Neural progenitor cell (in vitro differentiated cells): ENCODE measurements around the gene NELL2. TPM values are rescaled to one million over a fixed set of nuclear protein-coding genes. Genes with fewer than 3 reads are reported as not detected.
"Not testable (repeated sequence)": the region's sequence is repeated elsewhere in the genome, so short reads cannot be mapped to it uniquely, and the experiment has no call there.

Source experiments
- DNase-seq: peaks from one replicate; pipeline ENCODE4 v3.0.0-alpha.2; 2016; ENCODE audit warnings: low spot score
- H2AFZ ChIP-seq: fragments of 200-600 bp; sonication (generic); replicated peaks from 2 replicates; pipeline ENCODE4 v1.6.1; 2016; ENCODE audit warnings: antibody characterized with exemption
- H3F3A ChIP-seq: fragments of 200-600 bp; sonication (generic); 2 replicates; pipeline ENCODE4 v1.6.1; 2016; ENCODE audit warnings: antibody characterized with exemption, low read depth
- H3K27ac ChIP-seq: fragments of 200-600 bp; sonication (generic); 2 replicates; pipeline ENCODE4 v1.5.1; 2016; ENCODE audit warnings: mild to moderate bottlenecking
- H3K27me3 ChIP-seq: fragments of 200-600 bp; sonication (generic); 2 replicates; pipeline ENCODE4 v1.6.1; 2016; ENCODE audit warnings: mild to moderate bottlenecking, moderate library complexity
- H3K36me3 ChIP-seq: fragments of 200-600 bp; sonication (generic); 2 replicates; pipeline ENCODE4 v1.5.1; 2016
- H3K4me1 ChIP-seq: fragments of 200-600 bp; sonication (generic); 2 replicates; pipeline ENCODE4 v1.6.1; 2016; ENCODE audit warnings: mixed run types
- H3K4me2 ChIP-seq: fragments of 200-600 bp; sonication (generic); 2 replicates; pipeline ENCODE4 v1.6.1; 2016
- H3K4me3 ChIP-seq: fragments of 200-600 bp; sonication (generic); 2 replicates; pipeline ENCODE4 v1.5.1; 2016
- H3K79me2 ChIP-seq: fragments of 200-600 bp; sonication (generic); 2 replicates; pipeline ENCODE4 v1.6.1; 2016; ENCODE audit warnings: low read depth
- H3K9ac ChIP-seq: fragments of 200-600 bp; sonication (generic); 2 replicates; pipeline ENCODE4 v1.6.1; 2016
- H3K9me3 ChIP-seq: fragments of 200-600 bp; sonication (generic); 2 replicates; pipeline ENCODE4 v1.5.1; 2016; ENCODE audit warnings: low read depth
- H4K20me1 ChIP-seq: fragments of 200-600 bp; sonication (generic); 2 replicates; pipeline ENCODE4 v1.6.1; 2016; ENCODE audit warnings: low read depth
- H3K27ac Mint-ChIP-seq: 3 replicates; pipeline ENCODE4 v1.8.0; 2021; ENCODE audit warnings: mixed read lengths
- H3K27me3 Mint-ChIP-seq: 2 replicates; pipeline ENCODE4 v1.8.0; 2022; ENCODE audit warnings: low read depth, mild to moderate bottlenecking, inconsistent platforms, moderate library complexity, mixed read lengths; ENCODE audit not compliant: insufficient read depth
- H3K36me3 Mint-ChIP-seq: 3 replicates; pipeline ENCODE4 v1.8.0; 2021; ENCODE audit warnings: mixed read lengths
- H3K4me1 Mint-ChIP-seq: 3 replicates; pipeline ENCODE4 v1.8.0; 2021; ENCODE audit warnings: mixed read lengths
- H3K4me3 Mint-ChIP-seq: 3 replicates; pipeline ENCODE4 v1.8.0; 2021; ENCODE audit warnings: mild to moderate bottlenecking, moderate library complexity, mixed read lengths
- H3K9me3 Mint-ChIP-seq: 3 replicates; pipeline ENCODE4 v1.8.0; 2020; ENCODE audit warnings: mixed read lengths
- EZH2 ChIP-seq: fragments of 200-600 bp; sonication (generic); IDR thresholded peaks from 2 replicates; pipeline ENCODE4 v1.6.1; 2017; ENCODE audit warnings: antibody characterized with exemption, mild to moderate bottlenecking, moderate library complexity
- EZH2phosphoT487 ChIP-seq: fragments of 200-600 bp; sonication (generic); IDR thresholded peaks from 2 replicates; pipeline ENCODE4 v1.6.1; 2017; ENCODE audit warnings: antibody characterized with exemption
- total RNA-seq: library from RNA; depleted of rRNA; stranded (reverse); fragments of >200 nt; gene quantifications from 2 replicates; pipeline ENCODE4 v1.2.3, GENCODE V29; 2015; ENCODE audit warnings: low replicate concordance
- TF ChIP-seq, protein P1 (sequence below): fragments of 200-600 bp; sonication (generic); IDR thresholded peaks from 2 replicates; pipeline ENCODE4 v1.5.1; 2017; ENCODE audit warnings: antibody characterized with exemption, mild to moderate bottlenecking

NELL2 gene
- total RNA-seq, 1 donor from 2014 or later, result 398 TPM

DNA sequence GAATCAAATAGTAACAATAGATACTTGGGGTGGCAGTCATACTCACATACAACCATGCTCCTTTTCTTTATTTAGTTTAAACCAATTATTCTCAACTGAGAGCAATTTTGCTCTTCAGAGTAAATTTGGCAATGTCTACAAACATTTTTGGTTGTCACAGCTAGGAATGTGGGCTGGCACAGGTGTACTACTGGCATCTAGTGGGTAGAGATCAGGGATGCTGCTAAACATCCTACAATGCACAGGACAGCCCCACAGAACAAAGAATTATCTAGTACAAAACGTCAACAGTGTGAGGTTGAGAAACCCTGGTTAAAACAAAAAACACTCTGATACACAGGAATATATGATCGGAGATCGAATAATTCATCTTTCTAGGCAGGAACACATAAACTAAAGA is 186.5 kb downstream of the NELL2 start:
- TF ChIP-seq EZH2phosphoT487 (no peak), EZH2 (no peak)
- TF ChIP-seq, protein P1, sequence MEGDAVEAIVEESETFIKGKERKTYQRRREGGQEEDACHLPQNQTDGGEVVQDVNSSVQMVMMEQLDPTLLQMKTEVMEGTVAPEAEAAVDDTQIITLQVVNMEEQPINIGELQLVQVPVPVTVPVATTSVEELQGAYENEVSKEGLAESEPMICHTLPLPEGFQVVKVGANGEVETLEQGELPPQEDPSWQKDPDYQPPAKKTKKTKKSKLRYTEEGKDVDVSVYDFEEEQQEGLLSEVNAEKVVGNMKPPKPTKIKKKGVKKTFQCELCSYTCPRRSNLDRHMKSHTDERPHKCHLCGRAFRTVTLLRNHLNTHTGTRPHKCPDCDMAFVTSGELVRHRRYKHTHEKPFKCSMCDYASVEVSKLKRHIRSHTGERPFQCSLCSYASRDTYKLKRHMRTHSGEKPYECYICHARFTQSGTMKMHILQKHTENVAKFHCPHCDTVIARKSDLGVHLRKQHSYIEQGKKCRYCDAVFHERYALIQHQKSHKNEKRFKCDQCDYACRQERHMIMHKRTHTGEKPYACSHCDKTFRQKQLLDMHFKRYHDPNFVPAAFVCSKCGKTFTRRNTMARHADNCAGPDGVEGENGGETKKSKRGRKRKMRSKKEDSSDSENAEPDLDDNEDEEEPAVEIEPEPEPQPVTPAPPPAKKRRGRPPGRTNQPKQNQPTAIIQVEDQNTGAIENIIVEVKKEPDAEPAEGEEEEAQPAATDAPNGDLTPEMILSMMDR, result no peak
- no peak overlapping the region for H3K27ac ChIP-seq
- no peaks in the 10 kb centered on the region for H4K20me1 ChIP-seq
- H3K9ac ChIP-seq, result no peak overlapping the region
- H3K79me2 ChIP-seq, result no peaks in the 10 kb centered on the region
- no peak overlapping the region for H3K4me2 ChIP-seq
- H3K4me3 ChIP-seq, result no peak overlapping the region
- no peaks in the 10 kb centered on the region for H3F3A ChIP-seq
- no peak overlapping the region for H3K4me3 Mint-ChIP-seq
- H3K36me3 ChIP-seq, result peaks cover 10% of the 10 kb centered on the region
- peaks cover 46% of the 10 kb centered on the region for H3K36me3 Mint-ChIP-seq
- no peak for DNase-seq
- H3K4me1 Mint-ChIP-seq, result no peaks in the 10 kb centered on the region
- no peak overlapping the region for H2AFZ ChIP-seq
- peaks cover 20% of the 10 kb centered on the region for H3K9me3 Mint-ChIP-seq
- no peak overlapping the region for H3K27ac Mint-ChIP-seq
- H3K9me3 ChIP-seq, result peaks cover 2% of the 10 kb centered on the region
- H3K27me3 Mint-ChIP-seq, result peaks cover under 1% of the 10 kb centered on the region
- peaks cover 7% of the 10 kb centered on the region for H3K4me1 ChIP-seq
- H3K27me3 ChIP-seq, result no peaks in the 10 kb centered on the region

DNA sequence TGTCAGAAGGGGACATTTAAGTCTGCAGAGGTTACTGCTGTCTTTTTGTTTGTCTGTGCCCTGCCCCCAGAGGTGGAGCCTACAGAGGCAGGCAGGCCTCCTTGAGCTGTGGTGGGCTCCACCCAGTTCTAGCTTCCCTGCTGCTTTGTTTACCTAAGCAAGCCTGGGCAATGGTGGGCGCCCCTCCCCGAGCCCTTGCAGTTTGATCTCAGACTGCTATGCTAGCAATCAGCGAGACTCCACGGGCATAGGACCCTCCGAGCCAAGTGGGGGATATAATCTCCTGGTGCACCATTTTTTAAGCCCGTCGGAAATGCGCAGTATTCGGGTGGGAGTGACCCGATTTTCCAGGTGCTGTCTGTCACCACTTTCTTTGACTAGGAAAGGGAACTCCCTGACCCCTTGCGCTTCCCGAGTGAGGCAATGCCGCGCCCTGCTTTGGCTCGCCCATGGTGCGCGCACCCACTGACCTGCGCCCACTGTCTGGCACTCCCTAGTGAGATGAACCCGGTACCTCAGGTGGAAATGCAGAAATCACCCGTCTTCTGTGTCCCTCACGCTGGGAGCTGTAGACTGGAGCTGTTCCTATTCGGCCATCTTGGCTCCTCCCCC is 189.2 kb downstream of the NELL2 start:
- Mint-ChIP-seq H3K36me3 (peaks cover 43% of the 10 kb centered on the region), H3K9me3 (peaks cover 29% of the 10 kb centered on the region)
- H4K20me1 ChIP-seq, H3K27ac Mint-ChIP-seq, H3K4me3 Mint-ChIP-seq, H3K9me3 ChIP-seq, H3K4me1 ChIP-seq, H3K27me3 Mint-ChIP-seq, H3F3A ChIP-seq, H2AFZ ChIP-seq, H3K27ac ChIP-seq, H3K4me2 ChIP-seq, H3K79me2 ChIP-seq, H3K9ac ChIP-seq, DNase-seq, H3K4me3 ChIP-seq, H3K4me1 Mint-ChIP-seq, H3K27me3 ChIP-seq: not testable (repeated sequence)
- peaks cover 10% of the 10 kb centered on the region for H3K36me3 ChIP-seq

DNA sequence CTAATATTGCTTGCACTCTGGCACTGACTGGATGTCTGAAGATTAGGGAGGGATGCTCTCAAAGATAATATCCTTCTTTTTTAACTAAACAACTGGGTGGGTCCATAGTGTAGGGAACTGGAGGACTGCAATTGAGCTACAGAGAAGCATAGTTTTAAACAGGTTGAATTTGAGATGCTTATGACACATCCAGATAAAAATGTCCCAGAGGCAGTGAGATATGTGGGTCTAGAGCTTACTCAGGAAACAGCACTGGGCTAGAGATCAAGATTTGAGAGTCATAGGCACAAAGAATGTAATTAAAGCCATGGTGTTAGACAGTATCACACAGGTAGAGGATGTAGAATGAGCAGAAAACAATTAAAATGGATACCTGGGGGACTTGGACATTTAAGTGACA is 198.4 kb downstream of the NELL2 start:
- Histone ChIP-seq H3K9me3 (no peaks in the 10 kb centered on the region), H3K36me3 (no peaks in the 10 kb centered on the region), H4K20me1 (no peaks in the 10 kb centered on the region), H2AFZ (no peak overlapping the region), H3K4me3 (no peak overlapping the region), H3K9ac (no peak overlapping the region), H3F3A (no peaks in the 10 kb centered on the region), H3K27ac (no peak overlapping the region), H3K4me2 (no peak overlapping the region), H3K27me3 (no peaks in the 10 kb centered on the region), H3K4me1 (peaks cover 18% of the 10 kb centered on the region), H3K79me2 (no peaks in the 10 kb centered on the region)
- Mint-ChIP-seq H3K4me3 (no peak overlapping the region), H3K27me3 (no peaks in the 10 kb centered on the region), H3K9me3 (peaks cover 8% of the 10 kb centered on the region), H3K4me1 (peaks cover 21% of the 10 kb centered on the region), H3K27ac (no peak overlapping the region), H3K36me3 (peaks cover 10% of the 10 kb centered on the region)
- TF ChIP-seq EZH2phosphoT487 (no peak), EZH2 (no peak)
- TF ChIP-seq, protein P1, result no peak
- no peak for DNase-seq

DNA sequence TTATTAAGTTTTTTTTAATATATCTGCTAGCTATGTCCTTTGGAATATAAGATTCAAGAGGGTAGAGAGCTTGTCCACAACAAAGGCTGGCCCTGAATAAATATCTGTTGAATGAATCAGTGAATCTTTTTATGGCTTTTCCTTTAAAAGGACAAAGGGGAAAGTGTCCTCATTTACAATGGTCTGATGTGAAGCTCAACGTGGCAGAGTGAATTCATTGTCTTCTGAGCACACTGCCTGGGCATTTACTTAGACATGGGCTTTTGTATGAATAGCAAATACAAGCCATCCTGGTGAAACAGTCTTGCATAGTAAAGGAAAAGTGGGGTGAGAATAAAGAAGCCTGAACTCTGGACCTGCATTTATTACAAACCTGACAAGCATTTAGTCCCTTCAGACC is 201.2 kb downstream of the NELL2 start:
- H3K9ac ChIP-seq, result no peak overlapping the region

More for the DNA sequence above, 201.2 kb downstream of the NELL2 start:
- Mint-ChIP-seq H3K36me3 (peaks cover 30% of the 10 kb centered on the region), H3K9me3 (peaks cover 30% of the 10 kb centered on the region), H3K4me3 (no peak overlapping the region), H3K4me1 (peaks cover 21% of the 10 kb centered on the region), H3K27ac (peak overlapping the region; percentile 73), H3K27me3 (no peaks in the 10 kb centered on the region)
- no peak overlapping the region for H3K27ac ChIP-seq
- H3K9me3 ChIP-seq, result peaks cover 10% of the 10 kb centered on the region
- no peaks in the 10 kb centered on the region for H3K27me3 ChIP-seq
- H3K36me3 ChIP-seq, result peaks cover 12% of the 10 kb centered on the region
- H3K4me2 ChIP-seq, result peak overlapping the region; percentile 15
- peaks cover 18% of the 10 kb centered on the region for H3K4me1 ChIP-seq
- DNase-seq, result peak; percentile 58
- TF ChIP-seq, protein P1, result no peak
- TF ChIP-seq EZH2phosphoT487 (no peak), EZH2 (no peak)
- H4K20me1 ChIP-seq, result no peaks in the 10 kb centered on the region
- H2AFZ ChIP-seq, result no peak overlapping the region
- H3K4me3 ChIP-seq, result no peak overlapping the region
- no peaks in the 10 kb centered on the region for H3F3A ChIP-seq
- H3K79me2 ChIP-seq, result no peaks in the 10 kb centered on the region
